Chondrocyte (in vitro differentiated cells): ENCODE results near the gene OR52K1. TPM values are rescaled to one million over a fixed set of nuclear protein-coding genes. Genes with fewer than 3 reads are reported as not detected.

Source experiments
- DNase-seq: peaks from one replicate; pipeline ENCODE4 v3.0.0; 2021; ENCODE audit warnings: mixed read lengths, low spot score
- H3K27ac Mint-ChIP-seq: one replicate; pipeline ENCODE4 v1.8.0; 2021; ENCODE audit warnings: mild to moderate bottlenecking, moderate library complexity, mixed read lengths; ENCODE audit not compliant: unreplicated experiment
- H3K27me3 Mint-ChIP-seq: 2 replicates; pipeline ENCODE4 v1.8.0; 2021; ENCODE audit warnings: low read depth, mixed read lengths
- H3K36me3 Mint-ChIP-seq: 2 replicates; pipeline ENCODE4 v1.8.0; 2021; ENCODE audit warnings: low read depth, mixed read lengths
- H3K4me1 Mint-ChIP-seq: 2 replicates; pipeline ENCODE4 v1.8.0; 2021; ENCODE audit warnings: low read depth, mild to moderate bottlenecking, mixed read lengths
- H3K4me3 Mint-ChIP-seq: one replicate; pipeline ENCODE4 v1.8.0; 2021; ENCODE audit warnings: mild to moderate bottlenecking, moderate library complexity, mixed read lengths; ENCODE audit not compliant: unreplicated experiment
- H3K9me3 Mint-ChIP-seq: 2 replicates; pipeline ENCODE4 v1.8.0; 2021; ENCODE audit warnings: low read depth, mixed read lengths
- CTCF ChIP-seq: fragments of 200-600 bp; sonication (generic); IDR thresholded peaks from 2 replicates; pipeline ENCODE4 v1.5.0; 2021; ENCODE audit warnings: antibody characterized with exemption, mild to moderate bottlenecking, moderate library complexity
- long read RNA-seq: library from polyadenylated mRNA; stranded (forward); transcript quantifications from one replicate; pipeline ENCODE4 v2.0.0, GENCODE V29; 2021
- total RNA-seq: library from RNA; stranded (reverse); gene quantifications from 3 replicates; pipeline ENCODE4 v1.2.1, GENCODE V29; 2021

The OR52K1 gene
- total RNA-seq, result not detected in 3 replicates
- long read RNA-seq, result 0 reads

GRCh38 chr11:4482445-4482844, at the start of gene OR52K1:
TSS of gene OR52K1 (plus strand) at chr11:4482646. CDS start at chr11:4488901, 6,255 bp downstream.
- no peak within 1 kb of the TSS for H3K4me3 Mint-ChIP-seq
- no peak for TF ChIP-seq CTCF
- H3K27me3 Mint-ChIP-seq, result peaks cover 4% of the 10 kb centered on the region
- peaks cover 7% of the 10 kb centered on the region for H3K4me1 Mint-ChIP-seq
- no peaks in the 10 kb centered on the region for H3K9me3 Mint-ChIP-seq
- H3K27ac Mint-ChIP-seq, result no peak within 1 kb of the TSS
- H3K36me3 Mint-ChIP-seq, result no peaks in the 10 kb centered on the region
- no peak for DNase-seq

- TF ChIP-seq CTCF, result no peak
- Mint-ChIP-seq H3K27ac (no peak overlapping the region), H3K4me3 (no peak overlapping the region), H3K27me3 (peaks cover 15% of the 10 kb centered on the region), H3K4me1 (no peaks in the 10 kb centered on the region), H3K9me3 (peaks cover under 1% of the 10 kb centered on the region), H3K36me3 (no peaks in the 10 kb centered on the region)
- DNase-seq, result no peak
Measured at GRCh38 chr11:4433856-4434255, 48.6 kb upstream of the OR52K1 start.

GRCh38 chr11:4436411-4436810, 46.0 kb upstream of the OR52K1 start:
- no peak for TF ChIP-seq CTCF

GRCh38 chr11:4441515-4441914, 40.9 kb upstream of the OR52K1 start:
- TF ChIP-seq CTCF, result no peak

More at GRCh38 chr11:4436411-4436810, 46.0 kb upstream of the OR52K1 start:
- DNase-seq, result no peak
- Mint-ChIP-seq H3K4me1 (no peaks in the 10 kb centered on the region), H3K27me3 (peaks cover 11% of the 10 kb centered on the region), H3K4me3 (no peak overlapping the region), H3K9me3 (peaks cover 4% of the 10 kb centered on the region), H3K27ac (no peak overlapping the region), H3K36me3 (no peaks in the 10 kb centered on the region)

GRCh38 chr11:4443232-4443891, 39.1 kb upstream of the OR52K1 start:
- DNase-seq, result no peak
- Mint-ChIP-seq H3K36me3 (no peaks in the 10 kb centered on the region), H3K9me3 (peaks cover 4% of the 10 kb centered on the region), H3K4me1 (no peaks in the 10 kb centered on the region), H3K4me3 (no peak overlapping the region), H3K27me3 (no peaks in the 10 kb centered on the region), H3K27ac (no peak overlapping the region)
- no peak for TF ChIP-seq CTCF

More at GRCh38 chr11:4441515-4441914, 40.9 kb upstream of the OR52K1 start:
- peaks cover 4% of the 10 kb centered on the region for H3K9me3 Mint-ChIP-seq
- H3K27ac Mint-ChIP-seq, result no peak overlapping the region
- no peak overlapping the region for H3K4me3 Mint-ChIP-seq
- H3K4me1 Mint-ChIP-seq, result no peaks in the 10 kb centered on the region
- H3K27me3 Mint-ChIP-seq, result peaks cover 5% of the 10 kb centered on the region
- H3K36me3 Mint-ChIP-seq, result no peaks in the 10 kb centered on the region
- DNase-seq, result no peak
